Breast epithelium (tissue), 4 donors: ENCODE data around the gene KCTD16. TPM values are rescaled to one million over a fixed set of nuclear protein-coding genes. Genes with fewer than 3 reads are reported as not detected.

ENCODE experiments used
- DNase-seq, 2 donors: peaks; one replicate each; pipeline ENCODE4 v3.0.0-alpha.2; 2019; ENCODE audit warnings: low spot score in 2 of 2
- H3K27ac ChIP-seq, 2 donors: fragments of 200-600 bp; sonication (generic) in 1 of 2; one replicate each; pipeline ENCODE4 v1.5.1; 2016 to 2019; ENCODE audit warnings: mild to moderate bottlenecking in 1 of 2
- H3K27me3 ChIP-seq, 2 donors: fragments of 200-600 bp; sonication (generic) in 1 of 2; one replicate each; pipeline versions ENCODE4 v1.5.1 to v1.6.0; 2017 to 2019; ENCODE audit warnings: control low read depth in 1 of 2, mild to moderate bottlenecking in 1 of 2
- H3K36me3 ChIP-seq: fragments of 200-600 bp; one replicate; pipeline ENCODE4 v1.5.1; 2019
- H3K4me1 ChIP-seq, 2 donors: fragments of 200-600 bp; sonication (generic); one replicate each; pipeline ENCODE4 v1.5.1; 2016 to 2019; ENCODE audit warnings: control low read depth in 1 of 2
- H3K4me3 ChIP-seq, 3 donors: fragments of 200-600 bp; sonication (generic); 1 replicate in 2 of 3; 2 replicates in 1 of 3; pipeline ENCODE4 v1.5.1; 2016 to 2019; ENCODE audit warnings: mild to moderate bottlenecking in 3 of 3, moderate library complexity in 2 of 3
- H3K9me3 ChIP-seq, 2 donors: fragments of 200-600 bp; sonication (generic) in 1 of 2; one replicate each; pipeline ENCODE4 v1.5.1; 2016 to 2019; ENCODE audit warnings: control low read depth in 1 of 2
- CTCF ChIP-seq, 3 donors: fragments of 450-650 bp; IDR thresholded peaks; one replicate each; pipeline ENCODE4 v1.5.1; 2016 to 2017; ENCODE audit warnings: antibody characterized with exemption in 3 of 3, mild to moderate bottlenecking in 3 of 3, moderate library complexity in 3 of 3
- POLR2A ChIP-seq: fragments of 450-650 bp; IDR thresholded peaks from one replicate; pipeline ENCODE4 v1.6.1; 2016; ENCODE audit warnings: antibody characterized with exemption, mild to moderate bottlenecking, moderate library complexity
- POLR2AphosphoS5 ChIP-seq, 3 donors: sonication (generic); formaldehyde crosslinking; IDR thresholded peaks; one replicate each; pipeline ENCODE4 v1.6.1; 2017; ENCODE audit warnings: antibody characterized with exemption in 3 of 3
- intact Hi-C: fragments of 100-400 bp; cut with DNase I; formaldehyde crosslinking; loops from one replicate; pipeline ENCODE4 v1.15.1; 2023; ENCODE audit warnings: low total_unique reads
- total RNA-seq, 3 donors: library from RNA; depleted of rRNA; stranded (reverse); fragments of >200 nt; gene quantifications; one replicate each; pipeline ENCODE4 v1.1.0, GENCODE V29; 2016

Gene KCTD16
- total RNA-seq, 3 donors from 2014 or later = under 0.01 to 0.33 (median 0.32) TPM

DNA sequence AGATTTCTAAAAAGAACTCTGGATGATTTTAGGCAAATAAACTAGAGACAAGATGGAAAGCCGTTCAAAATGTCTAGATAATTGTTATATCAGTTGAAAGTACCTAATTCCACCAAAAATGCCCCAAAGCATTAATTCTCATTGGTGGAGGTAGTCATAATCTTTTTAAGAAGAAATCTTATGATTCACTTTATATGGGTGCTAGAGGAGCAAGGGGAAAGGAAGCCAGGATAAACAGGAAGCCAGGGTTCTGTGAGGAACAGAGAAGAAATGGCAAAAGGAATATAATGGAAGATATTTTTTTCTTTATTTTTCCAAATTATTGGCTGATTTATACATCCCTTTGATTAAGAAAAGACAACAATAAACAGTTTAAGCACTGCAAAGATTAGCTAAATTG is 8.0 kb upstream of the KCTD16 start:
- no peaks in the 10 kb centered on the region for H3K9me3 ChIP-seq
- no peaks in the 10 kb centered on the region for H3K4me1 ChIP-seq
- intact Hi-C loops = no loop called here
- DNase-seq = no peak
- no peak overlapping the region for H3K27ac ChIP-seq
- H3K27me3 ChIP-seq = no peaks in the 10 kb centered on the region
- no peak overlapping the region for H3K4me3 ChIP-seq
- TF ChIP-seq POLR2A (no peak), CTCF (IDR thresholded peaks at IDR 0.05) (no peak), POLR2AphosphoS5 (IDR thresholded peaks at IDR 0.05) (no peak)
- H3K36me3 ChIP-seq = no peaks in the 10 kb centered on the region

DNA sequence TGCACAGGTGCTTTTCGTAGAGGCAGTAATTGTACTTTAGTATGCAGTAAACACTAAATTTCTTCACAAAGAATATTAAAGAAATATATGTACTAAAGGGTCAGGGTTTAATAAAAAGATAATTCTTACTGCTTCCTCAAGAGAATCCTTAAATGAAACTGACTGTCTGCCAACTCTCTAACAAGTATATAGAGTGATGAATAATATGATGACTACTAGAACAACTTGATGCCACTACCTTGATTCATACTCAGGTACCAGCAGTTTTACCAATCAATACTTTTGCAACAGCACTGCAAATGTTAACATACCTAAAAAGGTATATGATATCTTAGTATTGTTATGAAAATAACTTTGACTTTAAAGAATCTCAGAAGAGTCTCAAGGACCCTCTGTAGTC is 4.0 kb upstream of the KCTD16 start:
- H3K27me3 ChIP-seq = no peaks in the 10 kb centered on the region
- no peak overlapping the region for H3K4me3 ChIP-seq
- DNase-seq = no peak
- H3K9me3 ChIP-seq = no peaks in the 10 kb centered on the region
- TF ChIP-seq POLR2A = no peak
- no peak for TF ChIP-seq CTCF (IDR thresholded peaks at IDR 0.05)
- TF ChIP-seq POLR2AphosphoS5 (IDR thresholded peaks at IDR 0.05) = no peak
- intact Hi-C loops = no loop called here
- no peak overlapping the region for H3K27ac ChIP-seq
- H3K4me1 ChIP-seq = no peaks in the 10 kb centered on the region
- no peaks in the 10 kb centered on the region for H3K36me3 ChIP-seq

- Histone ChIP-seq H3K9me3 (no peaks in the 10 kb centered on the region), H3K27me3 (no peaks in the 10 kb centered on the region), H3K27ac (no peak overlapping the region), H3K4me3 (no peak overlapping the region), H3K4me1 (no peaks in the 10 kb centered on the region), H3K36me3 (no peaks in the 10 kb centered on the region)
- DNase-seq = no peak
- TF ChIP-seq POLR2A (no peak), POLR2AphosphoS5 (IDR thresholded peaks at IDR 0.05) (no peak), CTCF (IDR thresholded peaks at IDR 0.05) (no peak)
- intact Hi-C loops = no loop called here
These were observed 2.7 kb upstream of the KCTD16 start for GRCh38 chr5:144167998-144168397.

- no peaks in the 10 kb centered on the region for H3K27me3 ChIP-seq
- H3K9me3 ChIP-seq = no peaks in the 10 kb centered on the region
- intact Hi-C loops = no loop called here
- peak overlapping the region; percentile 85 for H3K27ac ChIP-seq
- no peaks in the 10 kb centered on the region for H3K4me1 ChIP-seq
- no peak for DNase-seq
- no peaks in the 10 kb centered on the region for H3K36me3 ChIP-seq
- H3K4me3 ChIP-seq = peak overlapping the region; percentile 80 to 87 (median 82)
- no peak for TF ChIP-seq POLR2A
- no peak for TF ChIP-seq POLR2AphosphoS5 (IDR thresholded peaks at IDR 0.05)
- TF ChIP-seq CTCF (IDR thresholded peaks at IDR 0.05) = no peak
These were observed 783 bp upstream of the KCTD16 start for GRCh38 chr5:144169904-144170275.

GRCh38 chr5:144173766-144174165 is 3.1 kb downstream of the KCTD16 start:
- Histone ChIP-seq H3K27me3 (no peaks in the 10 kb centered on the region), H3K27ac (no peak overlapping the region), H3K4me3 (no peak overlapping the region), H3K9me3 (no peaks in the 10 kb centered on the region), H3K4me1 (no peaks in the 10 kb centered on the region), H3K36me3 (no peaks in the 10 kb centered on the region)
- intact Hi-C loops = no loop called here
- TF ChIP-seq POLR2A (no peak), POLR2AphosphoS5 (IDR thresholded peaks at IDR 0.05) (no peak), CTCF (IDR thresholded peaks at IDR 0.05) (no peak)
- DNase-seq = no peak
